ENCODE data around the gene CCL13.

DNA sequence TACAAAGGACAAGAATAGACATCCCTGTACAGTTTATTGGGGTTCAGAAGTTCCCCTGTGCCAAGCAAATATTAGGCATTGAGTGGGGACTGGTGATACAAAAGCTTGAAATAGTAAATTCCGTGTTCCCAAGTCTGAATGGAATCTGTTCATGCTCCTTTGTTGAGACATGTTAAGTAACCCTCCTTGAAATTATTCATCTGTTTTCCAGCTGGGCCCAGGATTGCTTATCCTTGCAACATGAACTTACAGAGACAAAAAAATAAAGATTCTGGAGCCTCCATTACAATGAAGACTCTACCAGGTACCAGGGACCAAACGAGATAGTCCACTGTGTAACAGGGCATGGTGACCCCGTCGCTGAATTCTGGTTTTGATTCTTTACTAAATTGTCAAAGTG, 43.1 kb upstream of the CCL13 start:
- TF ChIP-seq, protein P1, sequence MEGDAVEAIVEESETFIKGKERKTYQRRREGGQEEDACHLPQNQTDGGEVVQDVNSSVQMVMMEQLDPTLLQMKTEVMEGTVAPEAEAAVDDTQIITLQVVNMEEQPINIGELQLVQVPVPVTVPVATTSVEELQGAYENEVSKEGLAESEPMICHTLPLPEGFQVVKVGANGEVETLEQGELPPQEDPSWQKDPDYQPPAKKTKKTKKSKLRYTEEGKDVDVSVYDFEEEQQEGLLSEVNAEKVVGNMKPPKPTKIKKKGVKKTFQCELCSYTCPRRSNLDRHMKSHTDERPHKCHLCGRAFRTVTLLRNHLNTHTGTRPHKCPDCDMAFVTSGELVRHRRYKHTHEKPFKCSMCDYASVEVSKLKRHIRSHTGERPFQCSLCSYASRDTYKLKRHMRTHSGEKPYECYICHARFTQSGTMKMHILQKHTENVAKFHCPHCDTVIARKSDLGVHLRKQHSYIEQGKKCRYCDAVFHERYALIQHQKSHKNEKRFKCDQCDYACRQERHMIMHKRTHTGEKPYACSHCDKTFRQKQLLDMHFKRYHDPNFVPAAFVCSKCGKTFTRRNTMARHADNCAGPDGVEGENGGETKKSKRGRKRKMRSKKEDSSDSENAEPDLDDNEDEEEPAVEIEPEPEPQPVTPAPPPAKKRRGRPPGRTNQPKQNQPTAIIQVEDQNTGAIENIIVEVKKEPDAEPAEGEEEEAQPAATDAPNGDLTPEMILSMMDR (IDR thresholded peaks at IDR 0.05) = no peak
- no peak for TF ChIP-seq POLR2AphosphoS5 (IDR thresholded peaks at IDR 0.05)
